ENCODE results near the gene ARF6.

Gene ARF6

DNA sequence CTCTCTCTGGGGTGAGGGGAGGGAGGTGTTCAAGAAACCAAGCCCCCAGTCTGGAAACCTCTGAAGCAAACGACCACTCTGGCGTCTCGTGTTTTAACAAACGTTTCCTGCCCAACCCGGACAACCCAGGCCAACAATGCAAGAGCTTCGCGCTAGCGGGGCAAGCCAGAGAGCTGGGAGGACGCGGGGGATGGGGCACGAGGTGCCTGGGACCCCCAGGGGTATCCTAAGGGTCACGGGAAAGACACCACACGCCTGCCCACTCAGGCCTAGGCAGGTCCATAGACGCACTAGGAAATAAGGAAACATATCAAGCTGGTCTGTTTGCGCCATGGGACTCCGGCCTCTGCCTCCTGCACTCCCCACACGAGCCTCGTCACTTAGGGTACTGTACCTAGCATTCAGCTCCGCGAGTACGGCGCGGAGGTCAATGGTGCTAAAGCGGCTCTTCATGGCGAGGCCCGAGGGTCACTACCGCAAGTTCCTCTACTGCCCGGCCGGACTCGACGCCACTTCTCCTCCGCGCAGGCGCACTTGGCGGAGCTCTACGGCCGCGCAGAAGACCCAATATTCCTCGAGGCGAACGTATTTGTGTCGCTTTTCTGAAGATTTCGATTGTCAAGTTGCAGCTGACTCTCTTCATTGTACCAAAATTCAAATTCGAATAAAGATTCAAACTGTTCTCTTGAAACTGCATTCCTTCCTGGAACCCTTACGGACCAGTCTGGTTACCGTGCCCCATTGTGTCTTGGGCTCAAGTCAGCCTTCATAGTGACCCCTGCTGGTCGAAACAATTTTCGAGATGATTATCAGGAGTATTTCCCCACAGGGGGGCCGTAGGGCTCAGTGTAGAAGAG, 40.4 kb upstream of the ARF6 start, which contains the start of gene NEMF:
TSS of gene NEMF (minus strand) at position 488 of the 857 bp plus-strand sequence. CDS start at position 453, 35 bp downstream.
- POLR2A ChIA-PET: interaction anchor here (0.6 to 2.9 kb wide), 13 partner anchors 10 to 391 kb away, joined by 3 to 38 read pairs (median 4); partner anchors contain the start of genes ARF6, KLHDC1, MGAT2 and RPL36AL
- H3K27ac ChIP-seq (ENCODE audit: extremely low read depth, low read depth, low read length): peak within 1 kb of the TSS; percentile 88
- H3K4me1 ChIP-seq (ENCODE audit: control insufficient read depth, insufficient read depth, low read length): peaks cover 21% of the 10 kb centered on the region
- H3K9me3 ChIP-seq (ENCODE audit: control insufficient read depth, insufficient read depth, low read depth, low read length): no peaks in the 10 kb centered on the region
- peak within 1 kb of the TSS; percentile 82 for H3K4me3 ChIP-seq (ENCODE audit: low read depth, low read length)
- CTCF ChIA-PET: interaction anchor here (0.6 to 4.8 kb wide), 24 partner anchors 10 to 1255 kb away, joined by 3 to 91 read pairs (median 4); no protein-coding TSS in a partner anchor
- peaks cover 14 to 29% of the 10 kb centered on the region in 2 experiments for H3K36me3 ChIP-seq (ENCODE audit: control insufficient read depth in 2 of 2, insufficient read depth in 1 of 2, low read length in 2 of 2)
- TF ChIP-seq SP3 (tag by site-specific recombination; IDR thresholded peaks at IDR 0.05): no peak
- TF ChIP-seq, protein P1, sequence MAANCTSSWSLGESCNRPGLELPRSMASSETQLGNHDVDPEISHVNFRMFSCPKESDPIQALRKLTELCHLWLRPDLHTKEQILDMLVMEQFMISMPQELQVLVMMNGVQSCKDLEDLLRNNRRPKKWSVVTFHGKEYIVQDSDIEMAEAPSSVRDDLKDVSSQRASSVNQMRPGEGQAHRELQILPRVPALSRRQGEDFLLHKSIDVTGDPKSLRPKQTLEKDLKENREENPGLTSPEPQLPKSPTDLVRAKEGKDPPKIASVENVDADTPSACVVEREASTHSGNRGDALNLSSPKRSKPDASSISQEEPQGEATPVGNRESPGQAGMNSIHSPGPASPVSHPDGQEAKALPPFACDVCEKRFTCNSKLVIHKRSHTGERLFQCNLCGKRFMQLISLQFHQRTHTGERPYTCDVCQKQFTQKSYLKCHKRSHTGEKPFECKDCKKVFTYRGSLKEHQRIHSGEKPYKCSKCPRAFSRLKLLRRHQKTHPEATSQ (tag by site-specific recombination; IDR thresholded peaks at IDR 0.05): no peak
- no peak for TF ChIP-seq ZNF677 (tag by site-specific recombination; IDR thresholded peaks at IDR 0.05)
- TF ChIP-seq ZNF654 (tag by site-specific recombination; IDR thresholded peaks at IDR 0.05; ENCODE audit: low read depth): peak; percentile 53
- no peak for TF ChIP-seq HOXC10 (CRISPR knock-in tag; IDR thresholded peaks at IDR 0.05)
- TF ChIP-seq ZNF138 (tag by site-specific recombination; IDR thresholded peaks at IDR 0.05; ENCODE audit: borderline replicate concordance): no peak
- peak; percentile 57 for TF ChIP-seq SP7 (tag by site-specific recombination; IDR thresholded peaks at IDR 0.05)
- TF ChIP-seq PRDM1 (tag by site-specific recombination; IDR thresholded peaks at IDR 0.05): no peak; the same call in 1 of the 2 replicates
- 0 out of 2 replicates have a peak, but pooled peaks have one; percentile 46 for TF ChIP-seq ZNF24 (tag by site-specific recombination; IDR thresholded peaks at IDR 0.05)
- 0 out of 2 replicates have a peak, but pooled peaks have one; percentile 27 for TF ChIP-seq ZBTB48 (tag by site-specific recombination; IDR thresholded peaks at IDR 0.05)
- TF ChIP-seq GLIS1 (tag by site-specific recombination; IDR thresholded peaks at IDR 0.05): peak; percentile 49; the same call in 1 of the 2 replicates
- TF ChIP-seq BCL6B (tag by site-specific recombination; IDR thresholded peaks at IDR 0.05): no peak
- 0 out of 2 replicates have a peak, but pooled peaks have one; percentile 44 for TF ChIP-seq ZEB2 (tag by site-specific recombination; IDR thresholded peaks at IDR 0.05)
- TF ChIP-seq ZNF621 (tag by site-specific recombination; IDR thresholded peaks at IDR 0.05): no peak
- TF ChIP-seq, protein P2, sequence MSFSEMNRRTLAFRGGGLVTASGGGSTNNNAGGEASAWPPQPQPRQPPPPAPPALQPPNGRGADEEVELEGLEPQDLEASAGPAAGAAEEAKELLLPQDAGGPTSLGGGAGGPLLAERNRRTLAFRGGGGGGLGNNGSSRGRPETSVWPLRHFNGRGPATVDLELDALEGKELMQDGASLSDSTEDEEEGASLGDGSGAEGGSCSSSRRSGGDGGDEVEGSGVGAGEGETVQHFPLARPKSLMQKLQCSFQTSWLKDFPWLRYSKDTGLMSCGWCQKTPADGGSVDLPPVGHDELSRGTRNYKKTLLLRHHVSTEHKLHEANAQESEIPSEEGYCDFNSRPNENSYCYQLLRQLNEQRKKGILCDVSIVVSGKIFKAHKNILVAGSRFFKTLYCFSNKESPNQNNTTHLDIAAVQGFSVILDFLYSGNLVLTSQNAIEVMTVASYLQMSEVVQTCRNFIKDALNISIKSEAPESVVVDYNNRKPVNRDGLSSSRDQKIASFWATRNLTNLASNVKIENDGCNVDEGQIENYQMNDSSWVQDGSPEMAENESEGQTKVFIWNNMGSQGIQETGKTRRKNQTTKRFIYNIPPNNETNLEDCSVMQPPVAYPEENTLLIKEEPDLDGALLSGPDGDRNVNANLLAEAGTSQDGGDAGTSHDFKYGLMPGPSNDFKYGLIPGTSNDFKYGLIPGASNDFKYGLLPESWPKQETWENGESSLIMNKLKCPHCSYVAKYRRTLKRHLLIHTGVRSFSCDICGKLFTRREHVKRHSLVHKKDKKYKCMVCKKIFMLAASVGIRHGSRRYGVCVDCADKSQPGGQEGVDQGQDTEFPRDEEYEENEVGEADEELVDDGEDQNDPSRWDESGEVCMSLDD (tag by site-specific recombination; IDR thresholded peaks at IDR 0.05): peak; percentile 42; the same call in 1 of the 2 replicates
- no peak for TF ChIP-seq ZNF521 (tag by site-specific recombination; IDR thresholded peaks at IDR 0.05)
- TF ChIP-seq ZNF133 (tag by site-specific recombination; IDR thresholded peaks at IDR 0.05): no peak
- TF ChIP-seq, protein P3, sequence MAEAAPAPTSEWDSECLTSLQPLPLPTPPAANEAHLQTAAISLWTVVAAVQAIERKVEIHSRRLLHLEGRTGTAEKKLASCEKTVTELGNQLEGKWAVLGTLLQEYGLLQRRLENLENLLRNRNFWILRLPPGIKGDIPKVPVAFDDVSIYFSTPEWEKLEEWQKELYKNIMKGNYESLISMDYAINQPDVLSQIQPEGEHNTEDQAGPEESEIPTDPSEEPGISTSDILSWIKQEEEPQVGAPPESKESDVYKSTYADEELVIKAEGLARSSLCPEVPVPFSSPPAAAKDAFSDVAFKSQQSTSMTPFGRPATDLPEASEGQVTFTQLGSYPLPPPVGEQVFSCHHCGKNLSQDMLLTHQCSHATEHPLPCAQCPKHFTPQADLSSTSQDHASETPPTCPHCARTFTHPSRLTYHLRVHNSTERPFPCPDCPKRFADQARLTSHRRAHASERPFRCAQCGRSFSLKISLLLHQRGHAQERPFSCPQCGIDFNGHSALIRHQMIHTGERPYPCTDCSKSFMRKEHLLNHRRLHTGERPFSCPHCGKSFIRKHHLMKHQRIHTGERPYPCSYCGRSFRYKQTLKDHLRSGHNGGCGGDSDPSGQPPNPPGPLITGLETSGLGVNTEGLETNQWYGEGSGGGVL (tag by site-specific recombination; IDR thresholded peaks at IDR 0.05): no peak
- no peak for TF ChIP-seq ZNF37A (tag by site-specific recombination; IDR thresholded peaks at IDR 0.05)
- TF ChIP-seq TCF7L2 (IDR thresholded peaks at IDR 0.05; ENCODE audit: borderline replicate concordance, low read depth, low read length): no peak
- TF ChIP-seq, protein P4, sequence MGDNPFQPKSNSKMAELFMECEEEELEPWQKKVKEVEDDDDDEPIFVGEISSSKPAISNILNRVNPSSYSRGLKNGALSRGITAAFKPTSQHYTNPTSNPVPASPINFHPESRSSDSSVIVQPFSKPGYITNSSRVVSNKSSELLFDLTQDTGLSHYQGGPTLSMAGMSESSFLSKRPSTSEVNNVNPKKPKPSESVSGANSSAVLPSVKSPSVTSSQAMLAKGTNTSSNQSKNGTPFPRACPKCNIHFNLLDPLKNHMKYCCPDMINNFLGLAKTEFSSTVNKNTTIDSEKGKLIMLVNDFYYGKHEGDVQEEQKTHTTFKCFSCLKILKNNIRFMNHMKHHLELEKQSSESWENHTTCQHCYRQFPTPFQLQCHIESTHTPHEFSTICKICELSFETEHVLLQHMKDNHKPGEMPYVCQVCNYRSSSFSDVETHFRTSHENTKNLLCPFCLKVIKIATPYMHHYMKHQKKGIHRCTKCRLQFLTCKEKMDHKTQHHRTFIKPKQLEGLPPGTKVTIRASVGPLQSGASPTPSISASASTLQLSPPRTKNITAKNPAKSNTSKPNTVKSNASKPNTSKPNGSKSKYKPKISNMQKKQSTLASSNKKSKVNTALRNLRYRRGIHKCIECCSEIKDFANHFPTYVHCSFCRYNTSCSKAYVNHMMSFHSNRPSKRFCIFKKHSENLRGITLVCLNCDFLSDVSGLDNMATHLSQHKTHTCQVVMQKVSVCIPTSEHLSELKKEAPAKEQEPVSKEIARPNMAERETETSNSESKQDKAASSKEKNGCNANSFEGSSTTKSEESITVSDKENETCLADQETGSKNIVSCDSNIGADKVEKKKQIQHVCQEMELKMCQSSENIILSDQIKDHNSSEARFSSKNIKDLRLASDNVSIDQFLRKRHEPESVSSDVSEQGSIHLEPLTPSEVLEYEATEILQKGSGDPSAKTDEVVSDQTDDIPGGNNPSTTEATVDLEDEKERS (tag by site-specific recombination; IDR thresholded peaks at IDR 0.05): no peak
- TF ChIP-seq ZNF639 (tag by site-specific recombination; IDR thresholded peaks at IDR 0.05): no peak
- TF ChIP-seq ZNF501 (tag by site-specific recombination; IDR thresholded peaks at IDR 0.05): peak; percentile 44; the same call in 1 of the 2 replicates
